Duodenal mucosa (tissue), 2 donors: ENCODE data around the gene GAS7.

ENCODE experiments used
- H3K27ac ChIP-seq: one replicate; pipeline ENCODE4 v1.7.0; 2013; ENCODE audit warnings: low read depth, low read length
- H3K27me3 ChIP-seq, 2 donors: one replicate each; pipeline ENCODE4 v1.7.0; 2013; ENCODE audit warnings: low read length in 2 of 2, control low read depth in 1 of 2; ENCODE audit not compliant: insufficient read depth in 2 of 2, control insufficient read depth in 1 of 2
- H3K36me3 ChIP-seq, 2 donors: one replicate each; pipeline ENCODE4 v1.7.0; 2013; ENCODE audit warnings: low read length in 2 of 2, control low read depth in 1 of 2; ENCODE audit not compliant: insufficient read depth in 2 of 2, control insufficient read depth in 1 of 2
- H3K4me1 ChIP-seq, 2 donors: one replicate each; pipeline ENCODE4 v1.7.0; 2013; ENCODE audit warnings: low read length in 2 of 2, control low read depth in 1 of 2; ENCODE audit not compliant: insufficient read depth in 2 of 2, control insufficient read depth in 1 of 2
- H3K4me3 ChIP-seq, 2 donors: one replicate each; pipeline ENCODE4 v1.7.0; 2013; ENCODE audit warnings: low read length in 2 of 2, low read depth in 1 of 2
- H3K9ac ChIP-seq, 2 donors: one replicate each; pipeline ENCODE4 v1.7.0; 2013; ENCODE audit warnings: low read length in 2 of 2, low read depth in 1 of 2
- H3K9me3 ChIP-seq, 2 donors: one replicate each; pipeline ENCODE4 v1.7.0; 2013; ENCODE audit warnings: low read length in 2 of 2, control low read depth in 1 of 2; ENCODE audit not compliant: control insufficient read depth in 1 of 2

Gene GAS7

DNA sequence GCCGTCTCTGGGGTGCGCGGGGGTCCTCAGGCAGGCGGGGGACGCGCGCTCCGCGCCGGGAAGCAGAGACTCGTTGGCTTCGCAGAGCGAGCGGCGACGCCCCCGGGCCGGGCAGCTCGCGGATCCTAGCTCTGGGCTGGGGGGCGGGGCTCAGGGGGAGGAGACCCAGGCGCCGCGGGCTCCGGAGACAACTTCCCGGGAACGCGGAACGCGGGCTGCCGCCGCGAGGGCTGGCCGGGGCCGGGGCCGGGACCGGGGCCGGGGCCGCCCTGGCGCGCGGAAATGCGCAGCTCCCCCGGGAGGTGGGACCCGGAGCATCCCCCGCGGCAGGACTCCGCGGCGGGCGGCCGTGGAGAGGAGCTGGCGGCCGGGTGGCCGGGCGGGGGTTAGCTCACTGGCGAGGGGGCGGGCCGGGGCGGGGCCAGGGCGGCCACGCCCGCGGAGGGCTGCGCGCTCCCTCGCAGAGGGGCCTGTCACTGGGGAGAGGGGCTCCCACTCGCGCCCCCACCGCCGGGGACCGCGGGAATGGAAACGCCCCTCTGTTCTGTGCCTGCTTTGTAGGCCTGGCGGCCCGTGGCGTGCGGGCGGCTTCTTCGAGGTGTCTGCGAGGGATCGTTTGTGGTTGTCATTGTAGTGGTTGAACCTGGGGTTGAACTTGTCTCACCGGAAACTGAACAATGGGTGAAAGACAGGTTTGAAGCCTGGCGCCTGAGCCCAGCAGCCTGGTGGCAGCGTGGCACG lies at the start of gene GAS7:
Gene GAS7, minus strand, starts transcription at position 98 of the 741 bp plus-strand sequence.
- Histone ChIP-seq H3K9ac (peak within 1 kb of the TSS; percentile 29 to 38), H3K27me3 (peaks cover 0 to 4% of the 10 kb centered on the region in 2 donors), H3K4me3 (peak within 1 kb of the TSS; percentile 50 to 57), H3K9me3 (peaks cover 4 to 5% of the 10 kb centered on the region in 2 donors), H3K4me1 (peaks cover 4 to 7% of the 10 kb centered on the region in 2 donors), H3K36me3 (no peaks in the 10 kb centered on the region), H3K27ac (no peak within 1 kb of the TSS)

DNA sequence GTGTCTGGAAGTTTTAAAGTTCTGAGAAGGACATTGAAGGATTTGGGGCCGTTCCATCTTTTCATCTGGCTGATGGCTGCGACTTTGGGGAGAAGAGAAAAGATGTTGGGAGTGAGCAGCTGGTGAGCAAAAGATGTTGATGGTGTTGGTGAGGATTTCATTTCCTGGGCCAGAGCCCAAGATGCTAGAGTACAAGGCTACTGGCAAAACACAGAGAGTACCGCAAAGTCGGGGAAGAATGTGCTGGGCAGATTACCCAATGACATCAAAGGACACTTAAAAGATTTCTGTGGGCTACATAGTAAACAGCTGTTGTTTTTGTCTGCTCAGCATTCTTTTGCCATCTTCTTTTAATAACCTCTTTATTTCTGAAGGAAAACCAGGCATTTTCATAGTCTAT lies 49.4 kb upstream of the GAS7 start:
- Histone ChIP-seq H3K27me3 (no peaks in the 10 kb centered on the region), H3K36me3 (no peaks in the 10 kb centered on the region), H3K4me1 (no peaks in the 10 kb centered on the region), H3K27ac (no peak overlapping the region), H3K9me3 (no peaks in the 10 kb centered on the region), H3K4me3 (no peak overlapping the region), H3K9ac (no peak overlapping the region)

DNA sequence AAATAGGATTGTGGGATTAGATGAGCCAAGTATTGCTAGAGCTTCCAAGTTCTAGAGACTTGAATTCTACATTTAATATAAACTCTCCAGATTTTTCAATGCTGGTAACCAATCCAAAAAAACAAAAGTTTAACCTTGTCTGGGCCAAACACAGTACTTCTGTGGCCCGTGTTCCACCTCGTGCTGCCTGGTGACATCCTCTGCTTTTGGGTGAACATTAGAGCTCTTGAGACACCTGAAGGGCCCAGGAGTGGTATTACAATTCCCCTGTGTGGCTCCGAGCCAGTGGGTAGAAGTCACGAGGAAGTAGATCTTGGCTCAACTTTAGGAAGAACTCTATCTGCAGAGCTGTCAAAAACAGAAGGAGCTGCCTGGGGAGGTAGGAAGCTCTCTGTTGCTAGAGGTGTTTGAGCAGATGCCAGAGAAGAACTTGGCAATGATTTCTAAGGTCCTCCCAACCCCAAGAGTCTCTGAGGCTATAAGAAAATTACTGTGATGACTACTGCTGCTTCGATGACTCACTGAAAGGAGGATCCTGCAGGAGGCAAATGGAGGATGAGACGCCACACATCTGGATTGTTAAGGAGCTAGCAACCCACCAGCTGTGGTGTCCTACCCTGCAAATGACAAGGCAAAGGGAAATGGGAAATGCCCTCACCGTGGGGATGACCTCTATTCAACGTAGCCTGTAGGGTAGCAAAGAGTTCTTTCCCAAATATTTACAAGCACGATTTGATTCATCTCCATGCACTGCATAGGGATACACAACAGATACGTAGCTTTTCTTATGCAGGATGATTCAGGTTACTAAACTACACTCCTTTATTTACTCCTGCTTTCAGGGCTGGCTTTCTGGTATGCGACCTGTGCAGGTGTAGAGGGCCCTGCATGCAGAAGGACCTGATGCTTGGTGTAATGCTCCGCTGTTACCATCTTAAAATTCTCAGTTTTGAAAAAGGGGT lies 45.8 kb upstream of the GAS7 start:
- no peaks in the 10 kb centered on the region for H3K36me3 ChIP-seq
- no peak overlapping the region for H3K9ac ChIP-seq
- H3K9me3 ChIP-seq, result no peaks in the 10 kb centered on the region
- no peak overlapping the region for H3K27ac ChIP-seq
- H3K4me3 ChIP-seq, result no peak overlapping the region
- no peaks in the 10 kb centered on the region for H3K27me3 ChIP-seq
- no peaks in the 10 kb centered on the region for H3K4me1 ChIP-seq

DNA sequence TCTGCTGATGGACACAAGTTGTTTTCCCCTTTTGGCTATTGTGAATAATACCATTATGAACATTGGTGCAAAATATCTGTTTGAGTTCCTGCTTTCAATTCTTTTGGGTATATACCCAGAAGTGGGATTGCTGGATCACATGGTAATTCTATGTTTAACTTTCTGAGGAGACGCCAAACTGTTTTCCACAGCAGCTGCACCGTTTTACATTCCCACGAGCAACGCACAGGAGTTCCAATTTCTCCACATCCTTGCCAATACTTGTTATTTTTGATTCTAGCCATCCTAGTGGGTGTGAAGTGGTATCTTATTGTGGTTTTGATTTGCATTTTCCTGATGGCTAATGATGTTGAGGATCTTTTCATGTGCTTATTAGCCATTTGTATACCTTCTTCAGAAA lies 43.4 kb upstream of the GAS7 start:
- no peak overlapping the region for H3K9ac ChIP-seq
- H3K4me1 ChIP-seq, result no peaks in the 10 kb centered on the region
- no peaks in the 10 kb centered on the region for H3K27me3 ChIP-seq
- no peak overlapping the region for H3K27ac ChIP-seq
- H3K4me3 ChIP-seq, result no peak overlapping the region
- no peaks in the 10 kb centered on the region for H3K9me3 ChIP-seq
- H3K36me3 ChIP-seq, result no peaks in the 10 kb centered on the region

DNA sequence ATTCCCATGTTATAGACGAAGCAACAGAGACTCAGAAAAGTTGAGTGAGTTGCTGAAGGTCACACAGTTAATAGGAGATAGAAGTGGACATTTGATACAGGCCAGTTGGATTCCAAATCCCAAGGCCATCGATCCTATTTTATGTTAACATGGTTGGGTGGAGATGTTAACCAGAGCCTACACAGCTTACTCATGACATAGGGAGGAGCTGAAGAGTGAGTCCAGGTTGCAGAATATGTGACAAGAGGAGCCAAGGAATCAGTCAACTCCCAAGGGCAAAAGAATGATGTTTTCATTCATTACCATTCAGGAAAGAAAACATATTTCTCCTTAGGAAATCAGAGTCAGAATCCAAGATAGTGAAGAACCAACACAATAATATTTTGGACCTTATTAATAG lies 40.3 kb upstream of the GAS7 start:
- Histone ChIP-seq H3K4me3 (no peak overlapping the region), H3K36me3 (no peaks in the 10 kb centered on the region), H3K9me3 (no peaks in the 10 kb centered on the region), H3K9ac (no peak overlapping the region), H3K27me3 (no peaks in the 10 kb centered on the region), H3K4me1 (no peaks in the 10 kb centered on the region), H3K27ac (no peak overlapping the region)

DNA sequence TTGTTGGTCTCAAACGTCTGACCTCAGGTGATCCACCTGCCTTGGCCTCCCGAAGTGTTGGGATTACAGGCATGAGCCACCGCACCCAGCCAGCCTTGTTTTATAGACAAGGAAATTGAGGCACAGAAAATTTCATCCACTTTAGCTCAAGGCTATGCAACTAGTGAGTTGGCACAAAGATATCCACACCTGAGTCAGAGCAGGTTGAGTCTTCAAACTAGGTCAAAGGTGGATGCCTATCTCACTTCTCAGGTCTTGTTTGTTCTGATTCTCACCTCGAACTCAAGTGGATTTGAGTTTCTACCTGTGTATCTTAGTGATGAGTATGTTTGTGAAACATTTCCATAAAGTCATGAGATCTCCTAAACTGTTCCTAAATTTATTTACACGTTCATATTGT lies 35.6 kb upstream of the GAS7 start:
- Histone ChIP-seq H3K27me3 (no peaks in the 10 kb centered on the region), H3K36me3 (no peaks in the 10 kb centered on the region), H3K4me3 (no peak overlapping the region), H3K27ac (no peak overlapping the region), H3K9ac (no peak overlapping the region), H3K9me3 (peaks cover 0 to 4% of the 10 kb centered on the region in 2 donors), H3K4me1 (no peaks in the 10 kb centered on the region)

DNA sequence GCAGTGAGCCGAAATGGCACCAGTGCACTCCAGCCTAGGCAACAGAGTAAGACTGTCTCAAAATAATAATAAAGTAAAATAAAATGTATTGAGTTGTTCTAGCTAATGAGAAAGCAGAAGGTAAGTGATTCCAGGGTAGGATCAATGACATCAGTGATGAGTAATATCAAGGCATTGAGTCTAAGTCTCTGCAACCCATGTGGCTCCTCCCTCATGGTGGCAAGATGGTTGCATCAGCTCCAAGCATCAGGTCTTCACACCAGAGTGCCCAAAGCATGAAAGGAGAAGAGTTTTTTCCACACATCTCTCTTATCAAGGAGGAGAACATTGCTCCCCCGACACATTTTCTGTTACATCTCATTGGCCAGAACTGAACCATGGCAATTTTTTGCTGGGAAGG lies 34.8 kb upstream of the GAS7 start:
- Histone ChIP-seq H3K27me3 (no peaks in the 10 kb centered on the region), H3K36me3 (no peaks in the 10 kb centered on the region), H3K9me3 (peaks cover 0 to 4% of the 10 kb centered on the region in 2 donors), H3K27ac (no peak overlapping the region), H3K9ac (no peak overlapping the region), H3K4me3 (no peak overlapping the region), H3K4me1 (no peaks in the 10 kb centered on the region)

DNA sequence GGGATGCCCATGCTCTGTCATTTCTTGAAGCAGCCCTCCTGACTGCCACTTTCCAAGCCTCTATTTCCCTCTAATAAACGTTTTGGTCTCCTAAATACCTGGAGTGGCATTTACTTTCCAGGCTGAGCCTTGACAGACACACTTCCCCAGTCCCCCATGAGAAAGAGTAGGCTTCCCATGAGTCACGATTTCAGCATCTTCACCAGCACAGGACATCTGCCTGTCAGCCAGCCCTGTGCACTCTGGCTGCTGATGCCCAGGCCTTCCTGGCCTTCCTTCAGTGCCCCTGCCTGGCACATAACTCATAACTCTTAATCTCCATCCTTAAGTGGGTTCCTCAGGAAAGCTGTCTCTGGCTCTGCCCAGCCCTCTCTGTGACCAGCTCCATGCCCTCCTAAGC lies 30.8 kb upstream of the GAS7 start:
- Histone ChIP-seq H3K27ac (no peak overlapping the region), H3K4me1 (no peaks in the 10 kb centered on the region), H3K9ac (no peak overlapping the region), H3K27me3 (no peaks in the 10 kb centered on the region), H3K9me3 (peaks cover 0 to 4% of the 10 kb centered on the region in 2 donors), H3K36me3 (no peaks in the 10 kb centered on the region), H3K4me3 (no peak overlapping the region)

DNA sequence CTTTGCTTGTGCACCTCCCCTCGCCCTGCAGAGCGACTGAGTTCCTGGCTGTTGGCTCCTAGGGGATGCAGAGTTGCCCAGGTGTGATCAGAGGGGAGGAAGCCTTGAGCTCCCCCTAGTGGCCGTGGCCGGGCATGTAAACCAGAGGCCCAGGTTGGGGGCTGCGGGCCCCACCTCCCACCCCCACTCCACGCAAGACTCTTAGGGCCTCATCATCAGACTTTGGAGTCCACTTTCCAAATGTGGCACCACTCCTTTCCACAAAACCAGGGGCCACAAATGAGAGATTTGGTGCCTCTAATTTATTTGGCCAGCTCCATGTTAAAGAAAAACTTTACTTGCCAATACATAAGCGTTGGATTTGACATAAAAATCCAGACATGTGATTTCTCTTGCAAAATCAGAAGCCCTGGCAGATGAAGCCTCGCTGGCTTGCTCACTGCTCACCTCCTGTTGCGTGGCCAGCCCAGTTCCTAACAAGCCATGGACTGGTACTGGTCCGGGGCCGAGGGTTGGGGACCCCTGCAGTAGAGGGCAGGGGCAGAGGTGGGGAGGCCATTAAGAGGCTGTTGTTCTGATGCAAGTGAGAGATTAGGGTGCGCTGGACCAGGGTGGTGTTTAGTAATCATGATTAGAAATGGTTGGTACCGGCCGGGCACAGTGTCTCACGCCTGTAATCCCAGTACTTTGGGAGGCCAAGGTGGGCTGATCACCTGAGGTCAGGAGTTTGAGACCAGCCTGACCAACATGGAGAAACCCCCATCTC lies 28.7 kb upstream of the GAS7 start:
- H3K4me3 ChIP-seq, result no peak overlapping the region
- H3K27me3 ChIP-seq, result no peaks in the 10 kb centered on the region
- no peak overlapping the region for H3K9ac ChIP-seq
- H3K36me3 ChIP-seq, result no peaks in the 10 kb centered on the region
- H3K4me1 ChIP-seq, result no peaks in the 10 kb centered on the region
- H3K27ac ChIP-seq, result no peak overlapping the region
- H3K9me3 ChIP-seq, result peaks cover 0 to 4% of the 10 kb centered on the region in 2 donors
